Spleen (tissue), 7 donors: Measurements from ENCODE around the gene ZNF784.

ENCODE experiments used
- CTCF ChIP-seq, 11 experiments: fragments of 200-600 bp in 7 of 11; fragments of 450-650 bp in 4 of 11; sonication (generic) in 4 of 11; IDR thresholded peaks in 8 of 11; conservative IDR thresholded peaks in 3 of 11; 1 replicate in 7 of 11; 2 replicates in 4 of 11; pipeline versions ENCODE4 v1.4.0 to v1.8.0; 2016 to 2021; ENCODE audit warnings: antibody characterized with exemption in 11 of 11, inconsistent platforms in 4 of 11, mild to moderate bottlenecking in 1 of 11
- POLR2A ChIP-seq, 3 donors: fragments of 450-650 bp; IDR thresholded peaks; one replicate each; pipeline ENCODE4 v1.5.1; 2017; ENCODE audit warnings: antibody characterized with exemption in 3 of 3, mild to moderate bottlenecking in 1 of 3
- donor health status: DM: no; HTN: no; CAD: no; lungs with moderate emphysema.
- donor health status: DM: no; HTN: no; CAD: no.
- donor health status: DM: no; HTN: no; CAD: no.

DNA sequence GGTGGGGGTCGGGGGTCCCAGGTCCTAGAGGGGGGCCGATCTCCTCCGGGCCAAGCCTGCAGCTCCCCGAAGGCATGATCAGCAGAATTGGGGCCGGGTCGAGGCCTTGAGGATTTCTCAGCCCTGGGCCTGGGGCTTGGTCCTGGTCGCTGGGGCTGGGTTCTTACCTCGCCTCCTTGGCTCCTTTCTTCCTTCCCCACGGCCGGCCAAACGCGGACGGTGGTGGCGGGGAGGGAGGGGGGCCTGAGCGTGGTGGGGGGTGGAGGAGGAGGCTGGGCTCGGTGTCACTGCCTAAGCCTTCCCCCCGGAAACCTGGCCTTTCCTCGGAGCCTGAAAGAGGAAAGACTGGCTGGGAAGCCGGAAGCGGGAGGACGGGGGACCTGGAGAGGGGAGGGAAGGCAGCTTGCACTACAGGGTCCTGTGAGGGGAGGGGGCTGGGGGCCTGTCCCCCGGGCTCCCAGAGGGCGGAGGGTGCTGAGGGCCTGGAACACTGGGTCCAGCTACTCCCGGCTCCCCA lies 43.7 kb downstream of the ZNF784 start, which contains the start of gene ZNF579:
- no peak for TF ChIP-seq CTCF (IDR thresholded peaks at IDR 0.05 in 8 of 11, conservative IDR thresholded peaks at IDR 0.05 in 3 of 11)
- no peak for TF ChIP-seq POLR2A (IDR thresholded peaks at IDR 0.05)
